Activated CD8-positive, alpha-beta memory T cell treated with anti-CD3 and anti-CD28 coated beads, Interleukin-2, amount 50 U/mL, for 24 hours (primary cell): ENCODE measurements around the gene AMDHD2.
"Not testable (repeated sequence)": the region's sequence is repeated elsewhere in the genome, so short reads cannot be mapped to it uniquely, and the experiment has no call there.

Source experiments
- DNase-seq: peaks from one replicate; pipeline ENCODE4 v3.0.0-alpha.2; 2020; ENCODE audit errors: extremely low read depth

AMDHD2 gene, protein sequence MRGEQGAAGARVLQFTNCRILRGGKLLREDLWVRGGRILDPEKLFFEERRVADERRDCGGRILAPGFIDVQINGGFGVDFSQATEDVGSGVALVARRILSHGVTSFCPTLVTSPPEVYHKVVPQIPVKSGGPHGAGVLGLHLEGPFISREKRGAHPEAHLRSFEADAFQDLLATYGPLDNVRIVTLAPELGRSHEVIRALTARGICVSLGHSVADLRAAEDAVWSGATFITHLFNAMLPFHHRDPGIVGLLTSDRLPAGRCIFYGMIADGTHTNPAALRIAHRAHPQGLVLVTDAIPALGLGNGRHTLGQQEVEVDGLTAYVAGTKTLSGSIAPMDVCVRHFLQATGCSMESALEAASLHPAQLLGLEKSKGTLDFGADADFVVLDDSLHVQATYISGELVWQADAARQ

GRCh38 chr16:2520097-2520783 is at the start of gene AMDHD2:
Gene AMDHD2, plus strand, starts transcription at chr16:2520371. Its CDS starts 88 bp downstream, at chr16:2520459.
- DNase-seq = no peak

- no peak for DNase-seq
Observed at GRCh38 chr16:2470603-2471015, 49.6 kb upstream of the AMDHD2 start.

GRCh38 chr16:2471016-2471652 is 49.0 kb upstream of the AMDHD2 start, which contains the start of gene NTN3:
Gene NTN3, plus strand, starts transcription at chr16:2471297. Its CDS starts 405 bp downstream, at chr16:2471702.
- no peak for DNase-seq

GRCh38 chr16:2471653-2472487 is 48.3 kb upstream of the AMDHD2 start:
- DNase-seq = no peak

DNA sequence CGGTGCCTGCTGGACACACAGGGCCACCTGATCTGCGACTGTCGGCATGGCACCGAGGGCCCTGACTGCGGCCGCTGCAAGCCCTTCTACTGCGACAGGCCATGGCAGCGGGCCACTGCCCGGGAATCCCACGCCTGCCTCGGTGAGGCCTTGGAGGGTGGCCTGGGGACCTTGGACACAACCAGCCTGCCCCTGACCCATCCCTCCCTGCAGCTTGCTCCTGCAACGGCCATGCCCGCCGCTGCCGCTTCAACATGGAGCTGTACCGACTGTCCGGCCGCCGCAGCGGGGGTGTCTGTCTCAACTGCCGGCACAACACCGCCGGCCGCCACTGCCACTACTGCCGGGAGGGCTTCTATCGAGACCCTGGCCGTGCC is 47.7 kb upstream of the AMDHD2 start:
- DNase-seq = no peak

GRCh38 chr16:2472885-2473445 is 47.2 kb upstream of the AMDHD2 start:
- DNase-seq = no peak

- DNase-seq = no peak
Observed at GRCh38 chr16:2473446-2473926, 46.7 kb upstream of the AMDHD2 start.

DNA sequence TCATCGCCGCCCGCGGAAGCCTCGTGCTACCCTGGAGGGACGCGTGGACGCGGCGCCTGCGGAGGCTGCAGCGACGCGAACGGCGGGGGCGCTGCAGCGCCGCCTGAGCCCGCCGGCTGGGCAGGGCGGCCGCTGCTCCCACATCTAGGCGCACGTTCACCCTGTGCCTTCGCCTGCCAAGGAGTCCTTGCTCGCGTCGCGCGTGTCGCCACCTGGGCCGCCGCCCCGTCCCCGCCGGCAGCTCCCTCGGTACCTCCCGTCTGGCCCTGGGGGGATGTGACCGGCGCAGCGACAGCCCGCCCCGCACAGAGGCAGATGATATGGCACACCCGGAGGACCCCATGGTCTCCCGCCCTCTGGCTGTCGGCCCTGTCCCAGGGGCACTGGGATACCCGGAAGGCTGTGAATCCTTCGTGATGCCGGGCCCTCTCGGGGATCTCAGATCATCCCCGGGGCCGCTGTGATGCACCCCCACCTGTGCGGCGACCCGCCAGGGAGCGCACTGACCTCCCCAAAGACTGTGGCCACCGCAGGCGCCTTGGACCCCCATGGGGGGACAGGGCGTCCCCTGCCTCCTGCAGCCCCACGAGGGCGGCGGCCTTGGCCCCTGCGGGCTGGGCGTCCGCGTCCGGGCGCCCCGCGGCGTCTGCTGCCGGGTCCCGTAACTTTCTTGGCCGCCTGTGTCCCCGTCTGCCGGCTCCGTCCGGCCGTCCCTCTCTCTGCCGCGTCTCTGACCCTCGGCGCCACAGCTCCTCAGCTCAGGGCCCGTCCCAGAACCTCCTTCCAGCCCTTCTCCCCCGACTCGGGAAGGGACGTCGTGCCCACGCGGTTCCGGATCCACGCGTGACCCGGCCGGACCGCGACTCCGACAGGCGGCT is 45.9 kb upstream of the AMDHD2 start:
- DNase-seq = no peak

- DNase-seq = peak; percentile 48
Observed at GRCh38 chr16:2474877-2475412, 45.2 kb upstream of the AMDHD2 start, which contains the start of gene TBC1D24. Gene TBC1D24, plus strand, starts transcription at chr16:2475127. Its CDS starts 21,022 bp downstream, at chr16:2496149.

GRCh38 chr16:2475413-2476344 is 44.5 kb upstream of the AMDHD2 start:
- DNase-seq = peak; percentile 21

GRCh38 chr16:2476345-2476720 is 43.8 kb upstream of the AMDHD2 start:
- no peak for DNase-seq

DNA sequence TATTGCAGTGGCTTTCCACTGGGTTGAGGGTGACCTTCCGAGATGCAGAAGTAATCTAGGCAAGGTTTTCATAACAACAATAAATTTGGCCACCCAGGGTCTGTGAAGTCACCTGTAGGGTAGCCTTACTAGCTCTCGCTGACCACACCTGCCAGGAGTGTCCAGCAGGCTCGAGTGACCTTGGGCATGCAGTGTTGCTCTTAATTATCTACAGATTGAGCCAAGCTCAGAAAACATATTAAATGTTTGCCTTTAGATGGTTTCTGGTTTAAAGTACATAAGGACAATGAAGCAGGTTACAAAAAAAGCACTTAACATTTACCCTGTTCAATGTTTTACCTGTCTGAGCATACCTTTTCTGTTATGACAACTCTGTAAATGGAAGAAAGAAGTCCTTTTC is 43.4 kb upstream of the AMDHD2 start:
- no peak for DNase-seq

GRCh38 chr16:2477327-2477726 is 42.8 kb upstream of the AMDHD2 start:
- DNase-seq = no peak

GRCh38 chr16:2478279-2478678 is 41.9 kb upstream of the AMDHD2 start:
- no peak for DNase-seq

DNA sequence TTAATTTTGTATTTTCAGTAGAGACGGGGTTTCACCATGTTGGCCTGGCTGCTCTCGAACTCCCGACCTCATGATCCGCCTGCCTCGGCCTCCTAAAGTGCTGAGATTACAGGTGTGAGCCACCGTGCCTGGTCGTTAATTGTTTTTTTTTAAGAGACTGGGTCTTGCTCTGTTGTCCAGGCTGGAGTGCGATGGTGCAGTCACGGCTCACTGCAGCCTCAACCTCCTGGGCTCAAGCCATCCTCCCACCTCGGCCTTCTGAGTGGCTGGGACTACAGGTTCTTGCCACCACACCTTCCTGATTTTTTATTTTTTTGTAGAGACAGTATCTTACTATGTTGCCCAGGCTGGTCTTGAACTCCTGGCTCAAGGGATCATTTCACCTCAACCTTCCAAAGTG is 40.2 kb upstream of the AMDHD2 start:
- not testable (repeated sequence) for DNase-seq

GRCh38 chr16:2480948-2481347 is 39.2 kb upstream of the AMDHD2 start:
- DNase-seq = no peak

GRCh38 chr16:2481676-2482075 is 38.5 kb upstream of the AMDHD2 start:
- DNase-seq = no peak

- no peak for DNase-seq
Observed at GRCh38 chr16:2482249-2482648, 37.9 kb upstream of the AMDHD2 start.
